Epidermal melanocyte (primary cell): ENCODE measurements around the gene TSFM.
A peak's percentile ranks its signal among the peaks of the same experiment; 100 is the strongest.

Experiments used
- DNase-seq: peaks from one replicate; pipeline ENCODE4 v3.0.0; 2011; ENCODE audit warnings: low spot score; ENCODE audit not compliant: insufficient read length

Gene TSFM

DNA sequence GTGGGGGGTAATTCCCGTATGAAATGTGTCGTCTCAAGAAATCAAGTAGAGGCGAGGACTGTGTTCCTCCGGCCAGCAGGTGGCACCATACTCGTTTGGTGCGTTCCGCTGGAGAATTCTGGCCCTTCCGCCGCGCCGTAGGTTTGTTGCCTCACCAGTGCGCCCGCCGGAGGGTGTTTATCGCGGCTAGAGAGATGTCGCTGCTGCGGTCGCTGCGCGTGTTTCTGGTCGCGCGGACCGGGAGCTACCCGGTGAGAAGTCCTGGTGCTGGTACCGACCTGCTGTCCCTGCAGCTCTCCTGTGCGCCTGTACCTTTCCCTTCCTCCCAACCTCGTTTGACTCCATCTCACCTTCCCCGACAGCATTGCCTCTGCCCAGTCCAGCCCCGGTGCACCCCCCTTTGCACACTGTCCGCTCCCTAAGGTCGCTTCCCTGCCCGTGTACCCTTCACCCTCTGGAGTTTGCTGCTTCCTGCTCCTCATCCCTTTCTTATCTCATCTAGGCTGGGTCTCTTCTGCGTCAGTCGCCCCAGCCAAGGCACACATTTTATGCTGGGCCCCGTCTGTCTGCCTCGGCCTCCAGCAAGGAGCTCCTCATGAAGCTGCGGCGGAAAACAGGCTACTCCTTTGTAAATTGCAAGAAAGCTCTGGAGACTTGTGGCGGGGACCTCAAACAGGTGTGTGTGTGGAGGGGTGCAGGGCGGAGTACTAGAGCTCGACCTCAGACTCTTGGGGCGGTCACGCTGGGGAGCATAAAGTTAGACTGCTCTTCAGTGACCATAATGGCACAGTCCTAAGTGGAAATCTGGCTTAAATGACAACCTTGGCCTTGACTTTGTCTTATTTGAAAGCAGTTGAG is at the start of gene TSFM:
TSFM (plus strand) TSS at position 180 of the 858 bp plus-strand sequence; CDS start at position 195, 15 bp downstream.
- peak; percentile 68 for DNase-seq

GRCh38 chr12:57733928-57734327 is 48.7 kb upstream of the TSFM start:
- no peak for DNase-seq

GRCh38 chr12:57734591-57734990 is 48.0 kb upstream of the TSFM start:
- no peak for DNase-seq

GRCh38 chr12:57735198-57735855 is 47.3 kb upstream of the TSFM start:
- DNase-seq: no peak

DNA sequence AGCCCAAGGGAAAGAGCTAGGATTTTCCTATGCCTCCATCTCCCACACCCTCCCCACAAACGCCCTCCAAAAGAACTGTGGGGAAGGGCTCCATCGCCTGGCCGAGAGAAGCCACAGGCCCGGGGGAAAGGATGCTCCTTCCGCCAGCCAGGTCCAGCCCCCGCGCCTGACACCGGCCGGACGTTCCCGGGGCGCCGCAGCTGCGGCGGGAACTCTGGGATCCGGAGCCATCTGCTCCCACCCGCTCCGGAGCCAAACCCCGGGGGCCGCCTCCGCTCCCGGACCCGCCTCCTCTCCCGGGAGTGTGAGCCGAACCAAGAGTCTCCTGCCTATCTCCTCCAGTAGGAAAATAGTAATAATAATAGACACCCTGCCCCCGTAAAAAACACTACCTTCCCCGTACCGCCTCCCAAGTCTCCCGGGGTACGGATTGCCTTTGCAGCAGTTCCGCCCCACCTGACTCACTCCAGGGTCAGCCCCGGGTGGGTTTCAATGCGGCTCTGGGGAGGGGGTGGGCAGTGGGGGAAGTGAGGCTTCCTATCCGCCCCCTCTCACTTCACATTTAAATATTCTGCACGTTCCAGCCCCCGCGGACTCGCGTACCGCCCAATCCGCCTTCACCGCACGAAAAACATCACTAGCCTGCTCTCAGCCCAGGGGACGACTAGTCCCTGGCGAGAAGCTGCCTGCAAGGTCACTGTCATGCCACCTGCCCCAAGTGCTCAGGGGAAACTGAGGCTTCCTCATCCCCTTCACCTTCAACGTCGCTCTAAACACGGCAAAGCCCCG is 46.4 kb upstream of the TSFM start:
- no peak for DNase-seq

DNA sequence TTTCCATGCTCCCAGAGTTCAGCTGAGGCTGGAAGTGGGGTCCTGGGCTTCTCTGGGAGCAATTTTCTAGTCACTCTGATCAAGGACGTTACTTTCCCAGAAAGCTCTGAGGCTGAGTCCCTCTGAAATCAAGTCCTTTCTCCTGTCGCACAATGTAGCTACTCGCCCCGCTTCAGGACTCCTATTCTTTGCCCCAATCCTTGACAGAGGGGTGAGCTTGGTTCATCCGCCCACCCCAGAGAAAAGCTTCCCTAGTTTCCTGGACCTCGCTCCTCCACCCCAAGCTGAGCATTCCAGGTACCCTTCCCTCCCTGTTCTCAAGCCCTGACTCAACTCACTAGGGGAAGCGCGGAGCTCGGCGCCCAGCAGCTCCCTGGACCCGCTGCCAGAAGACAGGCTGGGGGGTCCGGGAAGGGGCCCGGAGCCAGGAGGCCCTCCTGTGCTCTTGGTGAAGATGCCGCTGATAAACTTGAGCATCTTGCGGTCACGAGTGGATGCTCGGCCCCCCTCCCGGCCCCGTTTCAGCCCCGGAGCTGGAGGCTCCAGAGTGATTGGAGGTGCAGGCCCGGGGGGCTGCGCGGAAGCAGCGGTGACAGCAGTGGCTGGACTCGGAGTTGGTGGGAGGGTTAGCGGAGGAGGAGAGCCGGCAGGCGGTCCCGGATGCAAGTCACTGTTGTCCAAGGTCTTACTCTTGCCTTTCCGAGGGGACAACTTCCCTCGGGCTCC is 45.7 kb upstream of the TSFM start:
- no peak for DNase-seq

- DNase-seq: no peak
Measured at GRCh38 chr12:57737467-57738460, 44.8 kb upstream of the TSFM start.

GRCh38 chr12:57738661-57739237 is 43.8 kb upstream of the TSFM start, which contains the start of gene AGAP2:
AGAP2 (minus strand) TSS chr12:57738742; CDS start chr12:57738246, 496 bp downstream.
- no peak for DNase-seq

DNA sequence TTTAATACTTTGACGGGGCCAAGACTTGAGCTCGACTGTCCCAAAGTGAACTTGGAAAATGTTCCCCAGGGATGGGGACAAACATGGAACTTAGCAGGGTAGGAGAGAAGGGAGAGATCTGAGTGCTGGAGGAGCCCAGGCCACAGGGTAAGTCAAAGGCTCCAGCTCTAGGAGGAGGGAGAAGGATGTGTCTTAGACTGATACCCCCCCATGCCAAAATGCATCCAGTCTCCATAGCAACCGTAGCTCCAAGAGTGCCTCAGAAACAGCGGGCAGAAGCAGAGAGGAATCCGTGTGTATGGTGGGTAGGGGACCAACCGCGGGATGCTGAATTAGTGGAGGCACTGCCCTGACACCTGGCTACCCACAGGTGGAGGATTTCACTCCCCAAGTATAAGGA is 43.2 kb upstream of the TSFM start:
- no peak for DNase-seq

GRCh38 chr12:57739914-57740538 is 42.6 kb upstream of the TSFM start:
- no peak for DNase-seq

DNA sequence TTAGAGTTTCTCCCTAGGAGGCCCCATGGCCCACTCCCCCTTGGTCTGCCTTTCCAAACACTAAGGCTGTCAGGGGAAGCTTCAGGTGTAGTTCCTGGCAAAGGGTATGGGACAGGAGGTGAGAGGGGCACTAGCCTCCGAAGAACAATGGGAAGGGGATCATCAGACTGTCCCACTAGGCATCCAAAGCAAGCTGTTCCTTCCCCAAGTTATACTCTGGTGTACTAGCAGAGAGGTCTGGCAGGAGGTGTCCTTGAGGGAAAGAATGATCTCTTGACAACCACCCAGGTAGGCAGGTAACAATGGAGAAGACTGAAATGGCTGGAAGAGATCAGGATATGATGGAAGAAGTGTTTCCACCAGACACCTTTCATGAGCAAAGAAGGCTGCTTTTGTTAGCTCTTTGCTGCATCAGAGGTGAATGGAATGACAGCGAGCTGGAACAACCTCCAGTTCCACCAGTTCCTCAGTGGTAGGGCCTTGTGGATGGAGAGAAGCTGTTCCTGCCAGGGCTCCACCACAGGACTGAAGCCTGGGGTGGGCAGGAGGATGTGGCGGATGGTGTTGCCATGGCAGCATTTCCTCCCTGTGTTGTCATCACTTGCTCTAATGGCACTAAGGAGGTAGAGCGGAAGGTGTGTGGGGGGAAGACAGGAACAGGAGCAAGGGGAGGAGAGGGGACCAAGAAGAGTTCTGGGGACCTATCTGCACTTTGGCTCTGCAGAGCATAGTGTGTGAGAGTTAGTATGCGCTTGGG is 41.8 kb upstream of the TSFM start:
- DNase-seq: no peak

DNA sequence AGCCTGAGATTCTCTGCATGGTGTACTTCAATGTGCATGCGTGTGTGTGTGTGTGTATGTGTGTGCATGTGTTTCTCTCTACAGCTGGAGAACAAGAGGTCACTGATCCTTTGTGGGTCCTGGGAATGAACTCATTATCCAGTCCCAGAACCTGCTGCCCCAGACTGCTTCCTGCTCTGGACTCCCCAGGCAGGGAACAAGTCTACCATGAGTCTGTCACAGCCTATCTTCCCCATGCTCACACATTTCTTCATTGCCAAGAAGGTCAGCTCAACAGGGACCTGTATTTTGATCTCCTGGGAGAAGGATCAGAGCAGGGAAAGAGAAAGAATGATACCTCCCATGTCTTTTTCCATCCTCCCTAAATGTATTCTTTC is 41.2 kb upstream of the TSFM start:
- no peak for DNase-seq

GRCh38 chr12:57741844-57742738 is 40.5 kb upstream of the TSFM start:
- DNase-seq: no peak

DNA sequence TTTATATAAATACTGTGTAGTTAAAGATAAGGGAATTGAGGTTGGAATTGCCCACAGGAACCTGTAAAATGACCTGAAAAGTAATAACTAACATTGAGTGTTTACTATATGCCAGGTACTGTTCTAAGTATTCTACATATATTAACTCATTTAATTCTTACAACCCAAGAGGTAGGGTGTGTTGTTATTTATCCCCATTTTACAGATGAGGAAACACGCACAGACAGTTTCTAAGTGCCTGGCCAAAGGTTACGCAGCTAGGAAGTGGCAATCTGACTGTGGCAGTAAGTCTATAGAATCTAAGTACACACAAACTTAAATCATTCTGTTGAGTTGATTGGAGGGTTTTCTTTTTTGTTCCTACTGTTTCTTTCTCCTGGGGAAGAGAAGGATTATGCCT is 38.8 kb upstream of the TSFM start:
- no peak for DNase-seq

DNA sequence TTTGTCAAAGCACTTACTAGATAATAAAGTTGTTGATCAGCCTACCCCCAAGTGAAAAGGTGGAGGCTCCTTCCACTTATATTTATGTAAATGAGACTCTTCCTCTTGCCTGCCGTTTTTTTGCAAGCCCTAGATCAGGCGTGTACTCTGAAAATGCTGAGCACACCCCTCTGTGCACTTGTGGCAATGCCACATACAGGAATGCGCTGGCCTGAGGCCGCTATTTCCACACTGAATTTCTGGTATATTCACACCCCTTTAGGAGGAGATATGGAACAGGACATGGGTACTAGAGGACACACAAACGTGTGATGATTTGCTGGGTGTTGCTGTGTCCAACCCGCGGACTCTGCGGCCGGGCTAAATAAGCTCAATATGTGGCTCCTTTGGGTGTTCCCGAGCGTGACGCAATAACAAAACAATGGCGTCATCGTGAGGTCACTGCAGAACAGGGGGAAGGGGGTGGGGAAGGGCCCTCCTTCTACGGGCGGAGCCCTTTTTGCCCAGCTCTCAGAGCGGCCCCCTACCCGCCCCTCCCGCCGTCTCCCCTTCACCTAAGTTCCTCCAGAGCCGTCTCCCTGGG is 38.3 kb upstream of the TSFM start:
- DNase-seq: peak; percentile 84

DNA sequence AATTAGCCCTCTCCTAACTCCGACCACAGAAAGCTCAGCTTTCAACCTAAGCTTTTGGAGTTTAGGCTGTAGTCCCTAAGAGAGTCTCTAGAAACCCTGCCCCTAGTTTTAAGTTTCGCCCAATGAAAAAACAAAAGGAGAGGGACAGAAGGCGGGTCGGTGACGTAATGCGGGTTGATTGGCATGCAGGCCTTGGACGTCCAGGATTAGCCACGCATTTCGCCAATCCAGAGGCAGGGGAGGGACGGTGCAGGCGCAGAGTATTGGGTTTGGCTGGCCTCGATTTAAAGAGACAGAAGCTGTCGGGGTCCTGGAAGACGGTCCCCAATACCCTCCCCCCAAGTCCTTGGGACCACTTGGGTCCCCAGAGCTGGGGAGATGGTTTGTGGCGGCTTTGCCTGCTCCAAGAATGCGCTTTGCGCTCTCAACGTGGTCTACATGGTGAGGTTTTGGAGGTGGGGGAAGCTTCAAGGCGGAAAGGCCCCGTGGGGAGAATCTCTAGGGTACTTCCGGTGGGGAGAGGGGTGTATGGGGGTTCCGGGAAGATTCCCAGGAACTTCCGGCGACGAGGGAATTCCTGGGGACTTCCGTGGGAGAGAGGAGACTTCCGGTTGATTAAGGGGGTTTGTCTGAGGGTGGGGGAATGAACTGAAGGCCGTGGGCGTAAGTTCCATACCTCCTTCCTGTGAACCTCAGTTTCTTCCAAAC is 37.7 kb upstream of the TSFM start, which contains the start of gene TSPAN31:
TSPAN31 (plus strand) TSS at position 263 of the 708 bp plus-strand sequence; CDS start at position 379, 116 bp downstream.
- peak; percentile 91 for DNase-seq
